DMS79 treated with DMSO at 0.1 percent for 48 hours (cell line): ENCODE results near the gene SORCS2.

Experiments
- DNase-seq: peaks from one replicate; lab custom pipeline; 2025; lab: John Stamatoyannopoulos, UW

SORCS2 gene

DNA sequence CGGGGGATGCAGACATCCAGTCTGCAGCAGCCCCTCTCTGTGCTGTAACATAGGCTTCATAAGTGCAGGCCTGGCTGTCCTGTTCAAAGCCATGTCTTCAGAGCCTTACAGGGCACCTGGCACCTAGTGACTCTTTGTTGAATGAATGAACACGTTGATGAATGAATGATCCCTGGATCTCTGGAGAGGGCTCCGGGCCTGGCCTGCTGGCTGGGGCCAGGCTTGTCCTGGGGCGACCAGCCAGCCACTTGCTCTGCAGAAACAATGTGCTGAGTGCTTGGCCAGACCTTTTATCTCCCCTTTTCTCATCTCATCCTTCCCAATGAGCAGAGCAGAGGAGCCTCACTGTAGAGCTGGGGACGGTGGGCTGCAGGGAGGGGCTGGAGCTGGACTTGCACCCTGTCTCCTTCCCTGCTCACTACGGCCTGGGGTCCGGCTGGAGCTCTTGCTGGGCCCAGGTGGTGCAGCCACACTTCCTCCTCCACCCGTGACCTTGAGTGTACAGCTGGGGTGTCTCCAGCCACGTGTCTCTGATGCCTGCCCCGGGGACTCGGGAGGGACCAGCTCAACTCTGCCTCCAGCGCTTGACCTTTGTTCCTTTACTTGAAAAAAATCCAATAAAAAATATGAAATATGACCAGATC, 164.5 kb downstream of the SORCS2 start:
- DNase-seq, result no peak

GRCh38 chr4:7357323-7357722, 165.0 kb downstream of the SORCS2 start:
- no peak for DNase-seq

DNA sequence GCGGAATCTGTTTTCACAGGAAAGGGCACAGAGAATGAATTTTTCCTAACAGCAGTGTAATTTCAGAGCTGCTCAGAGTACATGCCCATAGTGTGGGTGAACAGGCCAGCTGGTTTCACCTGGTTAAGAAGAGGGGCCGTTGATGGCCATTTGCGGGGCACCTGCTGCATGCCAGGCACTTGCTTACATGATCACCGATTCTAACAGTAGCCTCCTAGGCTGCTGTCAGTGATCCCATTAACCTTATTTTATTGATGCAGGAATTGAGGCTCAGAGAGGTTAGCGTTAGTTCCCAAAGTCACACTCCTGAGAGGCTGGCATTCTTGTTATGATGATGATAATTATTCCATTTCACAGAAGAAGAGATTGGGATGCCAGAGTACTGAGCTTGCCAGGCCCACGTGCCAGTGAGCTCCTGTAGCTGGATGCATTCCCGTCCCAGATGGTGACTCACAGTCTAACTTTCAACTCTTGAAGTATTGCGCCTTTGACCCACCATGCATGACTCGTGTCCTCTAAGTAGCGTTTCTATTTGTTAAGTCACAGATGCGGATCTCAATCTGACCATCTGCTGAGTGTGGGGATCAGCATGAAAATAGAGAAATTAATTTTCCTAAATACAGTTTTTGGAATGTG, 165.9 kb downstream of the SORCS2 start:
- DNase-seq, result peak; percentile 35

DNA sequence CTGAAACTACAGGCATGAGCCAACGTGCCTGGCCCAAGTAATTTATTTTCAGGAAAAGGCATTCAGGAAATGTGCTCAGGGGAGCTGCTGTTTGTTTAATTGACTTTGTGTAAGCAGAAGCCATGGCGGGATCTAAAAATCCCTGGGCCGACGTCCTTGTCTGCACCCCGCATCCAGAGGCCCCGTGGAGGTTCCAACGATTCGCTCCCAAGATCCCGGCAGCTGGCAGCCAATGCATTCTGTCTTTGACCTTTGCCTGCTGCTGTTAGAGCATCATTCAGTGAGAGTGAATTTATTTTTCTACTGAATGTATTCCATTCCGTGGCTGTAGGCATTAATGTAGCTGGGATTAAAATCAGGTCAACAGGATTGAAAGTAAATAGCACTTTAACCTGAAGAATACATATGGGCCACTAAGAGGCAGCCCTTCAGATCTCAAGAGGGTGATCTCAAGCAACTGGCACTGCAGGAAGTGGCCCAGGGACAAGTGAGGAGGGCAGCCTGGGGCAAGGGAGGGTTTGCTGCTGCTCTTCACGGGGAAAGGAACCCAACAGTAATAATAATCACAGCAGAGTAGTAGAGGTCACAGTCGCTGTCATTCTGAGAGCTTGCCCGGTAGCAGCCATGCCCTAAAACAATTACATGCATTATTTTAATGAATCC, 167.2 kb downstream of the SORCS2 start:
- DNase-seq, result peak; percentile 84

DNA sequence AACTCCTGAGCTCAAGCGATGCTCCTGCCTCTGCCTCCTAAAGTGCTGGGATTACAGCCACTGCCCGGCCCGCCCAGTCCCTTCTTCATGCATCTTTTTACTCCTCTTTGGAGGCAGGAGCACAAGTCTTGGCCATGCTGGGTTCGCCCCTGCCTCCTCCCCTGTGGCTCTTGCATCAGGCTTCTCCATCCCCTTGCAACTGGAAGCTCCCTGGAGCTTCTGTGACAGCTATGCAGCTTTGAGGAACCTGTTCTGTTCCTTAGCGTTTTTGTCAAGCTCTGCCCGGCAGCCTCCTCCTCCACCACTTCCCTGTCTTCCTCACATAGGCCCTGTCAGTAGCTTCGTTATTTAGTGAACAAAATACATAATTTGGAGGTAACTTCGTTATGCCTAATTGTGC, 168.5 kb downstream of the SORCS2 start:
- no peak for DNase-seq

DNA sequence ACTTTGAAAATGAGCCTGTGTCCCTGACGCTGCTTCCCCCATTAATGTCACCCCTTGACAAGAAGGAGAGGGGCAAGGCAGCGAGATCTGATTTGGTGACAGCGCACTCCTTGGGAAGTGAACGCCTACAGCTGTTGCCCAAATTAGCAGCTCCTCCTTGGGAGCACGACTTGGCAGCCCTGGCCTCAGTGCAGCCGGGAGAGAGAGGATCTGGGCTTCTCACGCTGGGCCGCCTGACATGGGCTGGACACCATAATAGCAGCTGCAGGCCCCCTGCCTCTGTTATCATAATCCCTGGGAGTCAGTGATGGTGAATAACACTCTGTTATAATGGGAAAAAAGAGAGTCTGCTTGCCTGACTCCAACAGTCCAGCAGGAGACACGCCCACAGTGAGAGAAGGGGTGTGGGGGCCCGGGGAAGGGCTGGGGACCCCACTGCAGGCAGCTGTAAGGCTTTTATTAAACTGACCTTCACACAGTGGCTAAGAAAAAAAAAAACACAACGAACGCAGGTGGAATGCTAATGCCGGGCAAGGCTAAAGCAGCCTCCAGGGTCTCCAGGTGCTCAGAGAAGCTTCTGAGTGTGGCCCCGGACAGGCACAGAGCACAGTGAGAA, 169.1 kb downstream of the SORCS2 start:
- DNase-seq, result no peak

DNA sequence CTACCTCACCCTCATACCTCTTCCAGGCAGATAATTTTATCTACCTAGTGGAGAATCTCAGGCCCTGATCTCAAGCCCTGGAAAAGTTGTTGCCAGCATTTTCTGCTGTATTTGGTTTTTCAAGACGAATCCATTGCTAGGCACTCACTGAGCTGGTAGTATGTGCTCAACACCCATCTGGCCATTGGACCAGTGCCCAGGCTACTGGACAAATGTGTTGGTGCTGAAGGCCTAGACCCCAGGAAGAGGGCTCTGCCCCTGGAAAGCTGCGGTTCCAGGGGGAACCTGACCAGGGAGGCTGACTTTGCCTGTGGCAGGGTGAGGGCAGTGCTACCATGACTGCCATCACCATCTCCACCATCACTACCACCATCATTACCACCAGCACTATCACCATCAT, 170.0 kb downstream of the SORCS2 start:
- no peak for DNase-seq

- DNase-seq, result no peak
These were observed 170.6 kb downstream of the SORCS2 start for GRCh38 chr4:7362862-7363430.

DNA sequence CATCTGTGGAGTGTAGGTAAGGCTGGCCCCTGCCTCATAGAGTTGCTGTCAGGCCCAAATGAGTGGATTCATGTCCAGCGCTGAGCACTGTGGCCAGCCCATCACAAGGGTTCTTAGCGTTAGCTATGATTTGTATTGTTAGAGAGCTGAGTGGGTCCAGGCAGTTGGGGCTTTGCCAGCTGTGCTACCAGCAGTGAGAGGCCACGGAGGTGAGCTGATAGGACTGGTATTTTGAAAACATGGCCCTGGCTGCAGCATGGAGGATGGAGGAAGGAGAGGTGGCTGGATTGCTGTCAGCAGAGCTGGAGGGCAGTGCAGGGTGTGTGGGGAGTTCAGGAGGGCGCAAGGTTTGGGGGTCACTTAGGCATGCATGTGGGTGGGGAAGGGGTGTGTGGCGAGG, 172.6 kb downstream of the SORCS2 start:
- no peak for DNase-seq

DNA sequence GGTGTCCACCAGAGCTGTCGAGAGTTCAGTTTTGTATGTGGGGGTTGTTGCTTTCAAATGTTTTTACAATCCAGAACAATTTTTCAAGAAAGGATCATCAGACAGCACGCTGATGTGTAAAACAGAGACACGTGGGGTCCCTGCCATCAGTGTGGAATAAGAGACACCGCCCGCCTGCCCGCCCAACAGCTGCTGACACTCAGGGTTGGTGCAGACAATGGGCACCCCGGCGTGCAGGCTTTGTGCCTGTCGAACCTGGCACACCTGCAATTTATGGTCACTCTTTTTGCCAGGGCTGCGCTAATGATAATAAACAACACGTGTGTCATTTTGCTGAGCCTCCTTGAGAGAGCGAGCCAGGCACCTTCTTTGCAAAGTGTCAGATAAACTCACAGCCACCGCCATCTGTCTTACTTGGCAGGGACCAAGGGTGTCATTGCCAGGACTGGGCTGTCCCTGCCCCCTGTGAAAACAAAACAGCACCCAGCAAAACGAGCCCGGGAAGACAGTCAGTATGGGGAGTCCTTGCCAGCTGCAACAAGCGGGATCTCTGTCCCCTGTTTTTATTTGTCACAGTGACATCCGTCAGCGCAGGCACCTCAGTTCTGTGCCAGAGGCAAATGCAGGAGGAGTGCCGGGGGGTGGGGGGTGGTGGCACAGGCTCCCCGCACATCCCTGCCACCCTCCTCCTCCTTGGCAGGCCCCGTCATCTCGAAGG, 173.3 kb downstream of the SORCS2 start:
- peak; percentile 69 for DNase-seq

DNA sequence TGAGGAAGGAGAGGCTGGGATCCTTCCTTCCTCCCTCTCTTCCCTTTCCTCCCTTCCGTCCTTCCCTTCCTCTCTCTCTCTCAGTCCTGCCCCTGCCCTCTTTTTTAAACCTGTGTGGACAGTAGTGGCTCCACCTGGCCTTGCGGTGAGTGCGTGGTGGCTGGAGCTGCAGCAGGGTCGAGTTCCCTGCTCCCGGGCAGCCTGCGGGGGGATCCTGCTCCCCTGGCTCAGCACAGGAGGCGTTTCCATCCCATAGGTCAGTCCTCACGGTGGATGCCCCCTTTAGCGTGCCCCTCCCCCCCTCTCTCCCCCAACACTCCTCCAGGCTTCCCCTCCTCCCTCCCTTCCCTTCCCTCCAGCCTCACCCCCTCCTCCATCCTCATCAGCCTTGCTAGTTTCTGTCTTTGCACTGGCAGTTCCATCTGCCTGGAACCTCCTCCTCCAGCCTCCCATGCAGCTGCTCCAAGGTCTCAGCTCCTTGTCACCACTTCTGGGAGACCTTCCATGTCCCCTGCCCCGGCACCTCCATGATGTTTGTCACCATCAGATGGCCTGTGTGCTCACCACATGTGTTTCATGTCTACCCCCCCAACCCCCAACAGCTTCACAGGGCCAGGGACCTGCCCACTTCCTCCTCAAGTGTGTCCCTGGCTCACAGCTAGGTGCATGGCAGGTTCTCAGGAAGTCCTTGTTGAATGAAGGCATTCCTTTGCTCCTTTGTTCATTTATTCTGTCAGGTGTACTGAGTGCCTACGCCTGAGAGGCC, 174.0 kb downstream of the SORCS2 start:
- peak; percentile 8 for DNase-seq

DNA sequence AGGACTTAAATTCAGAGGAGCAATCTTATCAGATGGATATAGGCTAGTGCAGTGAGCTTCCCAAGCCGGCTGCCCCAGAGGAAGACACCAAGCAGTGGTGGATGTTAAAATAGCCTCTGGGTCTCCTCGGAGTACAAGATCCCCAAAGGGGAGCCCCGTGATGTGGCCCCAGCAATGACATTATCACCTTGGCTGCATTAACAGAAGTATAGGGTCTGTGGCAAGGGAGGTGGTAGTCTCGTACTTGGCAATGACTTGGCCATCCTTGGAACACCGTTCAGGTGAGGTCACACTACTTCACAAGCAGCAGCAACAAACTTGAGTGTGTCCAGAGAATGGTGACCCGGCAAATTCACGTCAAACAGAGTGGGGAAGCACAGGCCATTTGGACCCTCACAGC, 174.6 kb downstream of the SORCS2 start:
- no peak for DNase-seq

- no peak for DNase-seq
These were observed 175.1 kb downstream of the SORCS2 start for GRCh38 chr4:7367406-7367805.

- no peak for DNase-seq
These were observed 175.5 kb downstream of the SORCS2 start for GRCh38 chr4:7367864-7368277.

DNA sequence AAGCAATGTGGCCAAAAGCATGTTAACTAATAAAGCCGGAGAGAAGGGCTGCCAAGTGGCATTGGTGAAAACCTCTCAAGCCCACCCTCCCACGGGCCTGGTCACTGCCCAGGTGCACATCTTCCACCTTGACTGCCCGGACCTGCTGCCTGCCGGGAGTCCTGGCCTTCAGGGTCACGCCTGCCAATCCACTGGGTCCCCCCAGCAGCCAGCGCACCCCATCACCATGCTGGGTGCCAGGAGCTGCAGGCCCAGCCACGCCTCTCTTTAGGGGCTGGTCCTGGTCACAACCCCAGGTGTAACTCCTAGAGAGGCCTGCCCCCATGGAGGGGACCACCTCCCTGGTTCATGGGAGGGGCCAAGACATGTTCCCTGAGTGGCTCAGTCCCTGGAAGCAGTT, 176.0 kb downstream of the SORCS2 start:
- DNase-seq, result no peak

- DNase-seq, result no peak
These were observed 177.2 kb downstream of the SORCS2 start for GRCh38 chr4:7369511-7369910.

DNA sequence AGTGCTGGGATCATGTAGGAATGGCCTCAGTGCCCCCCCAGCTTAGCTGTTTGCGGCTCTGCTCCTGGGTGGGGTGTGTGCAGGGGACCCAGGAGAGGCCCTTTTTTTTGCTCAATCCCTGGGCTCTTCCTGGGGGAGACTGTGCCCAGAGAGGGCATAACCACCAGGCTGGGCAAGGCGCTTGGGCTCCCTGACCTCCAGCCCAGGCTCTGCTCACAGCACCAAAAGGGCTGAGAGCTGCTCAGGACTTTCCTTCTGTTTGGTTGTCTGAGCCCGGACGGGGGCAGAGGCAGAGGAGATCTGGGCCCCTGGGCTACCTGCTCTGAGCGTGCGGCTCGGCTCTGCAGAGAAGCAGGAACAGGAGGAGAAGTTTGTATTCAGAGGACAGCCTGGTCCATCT, 177.7 kb downstream of the SORCS2 start:
- no peak for DNase-seq

DNA sequence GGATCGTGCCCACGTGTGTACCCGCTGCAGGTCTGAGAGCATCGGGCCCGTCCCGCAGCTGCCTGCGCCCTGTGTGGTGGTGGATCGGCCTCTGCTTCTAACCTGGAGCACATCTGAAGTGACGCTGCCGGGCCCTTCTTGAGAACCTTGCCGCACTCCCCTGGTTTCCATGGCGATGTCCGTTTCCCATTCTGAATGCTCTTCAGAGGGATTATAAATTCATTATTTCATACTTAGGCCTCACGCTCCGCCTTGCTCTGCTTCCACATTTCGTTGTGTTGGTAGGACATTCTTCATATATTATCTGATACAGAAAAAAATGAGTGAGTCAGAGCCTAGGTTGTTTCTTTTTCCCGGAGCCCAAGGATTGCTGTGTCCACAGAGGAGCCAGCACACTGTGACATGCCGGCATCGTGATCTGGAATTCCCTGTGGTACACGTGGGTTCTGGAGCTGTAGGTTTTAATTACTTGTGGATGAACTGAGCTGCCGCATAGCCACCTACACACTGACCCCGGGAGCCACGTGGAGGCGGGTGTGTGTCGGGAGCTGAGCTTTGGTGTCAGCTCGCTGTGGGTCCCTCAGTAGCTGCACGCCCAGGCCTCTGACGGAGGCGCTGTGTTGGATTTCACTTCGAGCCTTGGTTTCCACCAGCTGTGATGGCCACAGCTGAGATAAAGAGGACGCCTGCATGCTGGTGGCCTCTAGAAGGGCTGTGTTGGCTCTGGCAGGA, 179.0 kb downstream of the SORCS2 start:
- DNase-seq, result peak; percentile 33

DNA sequence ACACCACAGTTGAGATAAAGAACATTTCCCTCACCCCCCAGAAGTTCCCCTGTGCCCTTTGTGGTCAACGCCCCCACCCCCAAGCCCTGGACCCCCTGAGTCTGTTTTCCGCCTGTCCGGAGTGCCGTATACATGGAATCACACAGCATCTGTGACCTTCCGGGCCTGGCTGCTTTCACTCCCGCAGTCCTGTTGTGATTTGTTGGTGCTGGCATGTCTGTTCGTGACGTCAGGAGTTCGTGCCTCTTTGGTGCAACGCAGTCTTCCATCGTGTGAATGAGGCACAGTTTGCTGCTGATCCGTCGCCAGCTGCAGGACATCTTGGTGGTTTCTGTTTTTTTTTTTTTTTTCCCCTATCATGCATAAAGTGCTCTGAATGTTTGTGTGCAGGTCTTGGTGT, 180.3 kb downstream of the SORCS2 start:
- no peak for DNase-seq

GRCh38 chr4:7374571-7374970, 182.2 kb downstream of the SORCS2 start:
- no peak for DNase-seq

- DNase-seq, result no peak
These were observed 183.1 kb downstream of the SORCS2 start for GRCh38 chr4:7375427-7375826.
